Lower leg skin (tissue), 3 donors: Measurements from ENCODE around the gene ZGLP1.

ENCODE experiments used
- POLR2A ChIP-seq, 2 donors: fragments of 450-650 bp; IDR thresholded peaks; one replicate each; pipeline ENCODE4 v1.6.1; 2016 to 2017; ENCODE audit warnings: antibody characterized with exemption in 2 of 2, mild to moderate bottlenecking in 1 of 2, moderate library complexity in 1 of 2
- TF ChIP-seq, protein P1 (sequence below), 3 donors: fragments of 450-650 bp; IDR thresholded peaks; one replicate each; pipeline ENCODE4 v1.5.1; 2016; ENCODE audit warnings: antibody characterized with exemption in 3 of 3, mild to moderate bottlenecking in 3 of 3, moderate library complexity in 2 of 3

GRCh38 chr19:10266706-10267105, 42.9 kb downstream of the ZGLP1 start:
- TF ChIP-seq, protein P1, sequence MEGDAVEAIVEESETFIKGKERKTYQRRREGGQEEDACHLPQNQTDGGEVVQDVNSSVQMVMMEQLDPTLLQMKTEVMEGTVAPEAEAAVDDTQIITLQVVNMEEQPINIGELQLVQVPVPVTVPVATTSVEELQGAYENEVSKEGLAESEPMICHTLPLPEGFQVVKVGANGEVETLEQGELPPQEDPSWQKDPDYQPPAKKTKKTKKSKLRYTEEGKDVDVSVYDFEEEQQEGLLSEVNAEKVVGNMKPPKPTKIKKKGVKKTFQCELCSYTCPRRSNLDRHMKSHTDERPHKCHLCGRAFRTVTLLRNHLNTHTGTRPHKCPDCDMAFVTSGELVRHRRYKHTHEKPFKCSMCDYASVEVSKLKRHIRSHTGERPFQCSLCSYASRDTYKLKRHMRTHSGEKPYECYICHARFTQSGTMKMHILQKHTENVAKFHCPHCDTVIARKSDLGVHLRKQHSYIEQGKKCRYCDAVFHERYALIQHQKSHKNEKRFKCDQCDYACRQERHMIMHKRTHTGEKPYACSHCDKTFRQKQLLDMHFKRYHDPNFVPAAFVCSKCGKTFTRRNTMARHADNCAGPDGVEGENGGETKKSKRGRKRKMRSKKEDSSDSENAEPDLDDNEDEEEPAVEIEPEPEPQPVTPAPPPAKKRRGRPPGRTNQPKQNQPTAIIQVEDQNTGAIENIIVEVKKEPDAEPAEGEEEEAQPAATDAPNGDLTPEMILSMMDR (IDR thresholded peaks at IDR 0.05), result no peak
- no peak for TF ChIP-seq POLR2A (IDR thresholded peaks at IDR 0.05)
